Skeletal muscle satellite cell (primary cell): ENCODE results near the gene SLC6A9.

Experiments
- H3K27me3 ChIP-seq: 2 replicates; pipeline ENCODE4 v1.7.0; 2013; ENCODE audit warnings: low read length; ENCODE audit not compliant: control insufficient read depth, insufficient read depth
- H3K36me3 ChIP-seq: 2 replicates; pipeline ENCODE4 v1.7.0; 2013; ENCODE audit warnings: mild to moderate bottlenecking, control low read depth, low read length; ENCODE audit not compliant: insufficient read depth
- H3K4me1 ChIP-seq: 2 replicates; pipeline ENCODE4 v1.7.0; 2013; ENCODE audit warnings: low read length; ENCODE audit not compliant: control insufficient read depth, insufficient read depth
- H3K4me2 ChIP-seq: 2 replicates; pipeline ENCODE4 v1.7.0; 2013; ENCODE audit warnings: mild to moderate bottlenecking, low read length
- H3K4me3 ChIP-seq: 2 replicates; pipeline ENCODE4 v1.7.0; 2013; ENCODE audit warnings: low read length
- H3K9ac ChIP-seq: 2 replicates; pipeline ENCODE4 v1.7.0; 2013; ENCODE audit warnings: mild to moderate bottlenecking, low read depth, low read length, moderate library complexity
- H3K9me3 ChIP-seq: replicated peaks from 2 replicates; pipeline ENCODE4 v1.7.0; 2013; ENCODE audit warnings: mild to moderate bottlenecking, control low read depth, low read length

The SLC6A9 gene

DNA sequence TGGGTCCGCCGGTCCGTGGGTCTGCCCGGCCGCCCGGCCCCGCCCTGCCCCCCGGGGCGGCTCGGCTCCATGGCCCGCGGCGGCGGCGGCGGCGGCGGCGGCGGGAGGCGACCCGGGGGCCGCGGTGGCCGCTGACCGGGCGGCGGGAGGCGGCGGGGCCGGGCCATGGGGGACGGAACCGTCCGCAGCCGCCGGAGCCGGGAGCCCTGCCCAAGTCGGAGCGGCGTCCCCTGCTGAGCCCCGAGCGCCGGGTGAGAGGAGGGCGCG lies 52.1 kb downstream of the SLC6A9 start:
- Histone ChIP-seq H3K9me3 (no peaks in the 10 kb centered on the region), H3K36me3 (peaks cover 36% of the 10 kb centered on the region), H3K4me2 (peak overlapping the region; percentile 99), H3K27me3 (no peaks in the 10 kb centered on the region), H3K4me3 (peak overlapping the region; percentile 89), H3K4me1 (peaks cover 58% of the 10 kb centered on the region), H3K9ac (peak overlapping the region; percentile 83)

DNA sequence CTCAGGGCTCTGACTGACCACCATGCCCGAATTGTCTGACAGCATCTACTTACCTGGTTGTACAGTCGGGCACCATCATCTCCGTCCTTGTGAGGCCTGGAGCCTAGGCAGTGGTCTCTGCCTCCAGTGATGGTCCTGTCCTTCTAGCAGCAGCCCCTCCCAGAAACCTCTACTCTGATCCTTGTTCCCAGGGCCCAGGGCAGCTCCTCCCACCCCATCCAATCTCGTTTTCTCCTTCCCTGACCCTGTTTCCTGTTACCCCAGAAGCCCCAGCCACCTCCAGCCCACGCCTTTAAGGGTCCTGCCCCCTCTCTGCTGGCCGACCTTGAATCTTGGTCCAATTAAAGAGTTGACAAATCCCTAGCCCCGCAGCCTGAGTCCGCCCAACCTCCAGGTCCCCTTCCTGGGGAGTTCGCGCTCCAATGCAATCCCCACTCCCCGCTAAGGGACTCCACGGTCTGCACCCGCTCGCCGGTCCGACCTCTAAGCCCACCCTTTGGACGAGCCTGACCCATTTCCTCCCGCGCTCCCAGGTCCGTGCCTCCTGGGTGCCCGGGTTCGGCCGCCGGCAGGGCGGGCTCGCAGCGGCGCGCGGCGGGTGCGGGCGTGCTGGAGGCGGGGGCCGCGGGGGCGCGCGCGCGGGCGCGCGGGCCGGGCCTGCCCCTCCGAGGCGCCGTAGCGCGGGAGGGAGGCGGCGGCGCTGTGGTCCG lies 52.6 kb downstream of the SLC6A9 start, which contains the start of gene B4GALT2:
B4GALT2 (plus strand) TSS at position 660 of the 710 bp plus-strand sequence. CDS start 1,951 bp downstream, outside the sequence.
- no peaks in the 10 kb centered on the region for H3K9me3 ChIP-seq
- peaks cover 62% of the 10 kb centered on the region for H3K4me1 ChIP-seq
- peak within 1 kb of the TSS; percentile 83 for H3K9ac ChIP-seq
- H3K4me3 ChIP-seq, result peak within 1 kb of the TSS; percentile 89
- H3K27me3 ChIP-seq, result no peaks in the 10 kb centered on the region
- H3K36me3 ChIP-seq, result peaks cover 31% of the 10 kb centered on the region
- peak within 1 kb of the TSS; percentile 99 for H3K4me2 ChIP-seq

GRCh38 chr1:43978264-43978550 lies 53.1 kb downstream of the SLC6A9 start:
- peaks cover 58% of the 10 kb centered on the region for H3K4me1 ChIP-seq
- H3K9ac ChIP-seq, result peak overlapping the region; percentile 79
- H3K4me3 ChIP-seq, result peak overlapping the region; percentile 89
- peak overlapping the region; percentile 96 for H3K4me2 ChIP-seq
- peaks cover 30% of the 10 kb centered on the region for H3K36me3 ChIP-seq
- H3K9me3 ChIP-seq, result no peaks in the 10 kb centered on the region
- H3K27me3 ChIP-seq, result no peaks in the 10 kb centered on the region

GRCh38 chr1:43977376-43978263 lies 53.6 kb downstream of the SLC6A9 start:
- Histone ChIP-seq H3K4me2 (peak overlapping the region; percentile 96), H3K4me1 (peaks cover 52% of the 10 kb centered on the region), H3K27me3 (no peaks in the 10 kb centered on the region), H3K4me3 (no peak overlapping the region), H3K9ac (no peak overlapping the region), H3K36me3 (peaks cover 36% of the 10 kb centered on the region), H3K9me3 (no peaks in the 10 kb centered on the region)

GRCh38 chr1:43976890-43977289 lies 54.4 kb downstream of the SLC6A9 start:
- Histone ChIP-seq H3K4me2 (peak overlapping the region; percentile 100), H3K36me3 (peaks cover 40% of the 10 kb centered on the region), H3K9ac (no peak overlapping the region), H3K27me3 (no peaks in the 10 kb centered on the region), H3K4me1 (peaks cover 49% of the 10 kb centered on the region), H3K9me3 (no peaks in the 10 kb centered on the region), H3K4me3 (peak overlapping the region; percentile 97)

- H3K36me3 ChIP-seq, result peaks cover 37% of the 10 kb centered on the region
- H3K4me3 ChIP-seq, result peak overlapping the region; percentile 97
Measured at GRCh38 chr1:43976045-43976444, 55.2 kb downstream of the SLC6A9 start.

GRCh38 chr1:43975249-43975961 lies 55.9 kb downstream of the SLC6A9 start:
- H3K27me3 ChIP-seq, result no peaks in the 10 kb centered on the region
- peaks cover 46% of the 10 kb centered on the region for H3K4me1 ChIP-seq
- H3K4me2 ChIP-seq, result peak overlapping the region; percentile 100

More at GRCh38 chr1:43976045-43976444, 55.2 kb downstream of the SLC6A9 start:
- no peaks in the 10 kb centered on the region for H3K9me3 ChIP-seq
- H3K4me2 ChIP-seq, result peak overlapping the region; percentile 100
- no peaks in the 10 kb centered on the region for H3K27me3 ChIP-seq
- H3K4me1 ChIP-seq, result peaks cover 46% of the 10 kb centered on the region
- H3K9ac ChIP-seq, result peak overlapping the region; percentile 96

GRCh38 chr1:43974443-43975248 lies 56.6 kb downstream of the SLC6A9 start, which contains the start of gene ATP6V0B:
Gene ATP6V0B, plus strand, starts transcription at chr1:43974960. Its CDS starts 81 bp downstream, at chr1:43975041.
- H3K36me3 ChIP-seq, result peaks cover 37% of the 10 kb centered on the region
- peaks cover 39% of the 10 kb centered on the region for H3K4me1 ChIP-seq
- H3K4me3 ChIP-seq, result peak within 1 kb of the TSS; percentile 97
- H3K27me3 ChIP-seq, result no peaks in the 10 kb centered on the region
- peak within 1 kb of the TSS; percentile 100 for H3K4me2 ChIP-seq
- H3K9ac ChIP-seq, result peak within 1 kb of the TSS; percentile 96
- H3K9me3 ChIP-seq, result no peaks in the 10 kb centered on the region

More at GRCh38 chr1:43975249-43975961, 55.9 kb downstream of the SLC6A9 start:
- Histone ChIP-seq H3K4me3 (peak overlapping the region; percentile 97), H3K36me3 (peaks cover 37% of the 10 kb centered on the region), H3K9me3 (no peaks in the 10 kb centered on the region), H3K9ac (peak overlapping the region; percentile 96)

DNA sequence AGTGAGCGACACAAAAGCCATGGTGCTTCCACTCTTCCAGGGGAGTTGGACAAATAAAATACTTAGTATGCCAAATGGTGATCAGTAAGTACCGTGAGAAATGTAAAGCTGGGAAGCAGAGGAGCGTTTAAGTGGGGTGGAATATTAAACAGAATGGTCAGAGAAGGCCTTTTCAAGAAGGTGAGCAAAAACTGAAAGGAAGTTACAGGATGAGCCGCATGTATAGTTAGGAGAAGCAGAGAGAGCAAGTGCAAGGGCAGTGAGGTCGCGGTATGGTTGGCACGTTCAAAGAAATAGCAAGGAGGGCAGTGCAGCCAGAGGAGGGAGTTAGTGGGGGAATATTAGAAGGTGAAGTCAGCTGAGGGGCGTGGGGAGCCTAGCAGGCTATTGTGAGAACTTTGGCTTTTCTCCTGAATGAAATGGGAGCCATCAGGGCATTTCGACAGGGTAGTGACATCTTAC lies 57.2 kb downstream of the SLC6A9 start:
- H3K4me2 ChIP-seq, result peak overlapping the region; percentile 100
- H3K36me3 ChIP-seq, result peaks cover 37% of the 10 kb centered on the region
- peaks cover 39% of the 10 kb centered on the region for H3K4me1 ChIP-seq
- no peaks in the 10 kb centered on the region for H3K9me3 ChIP-seq
- H3K27me3 ChIP-seq, result no peaks in the 10 kb centered on the region
- peak overlapping the region; percentile 97 for H3K4me3 ChIP-seq
- peak overlapping the region; percentile 96 for H3K9ac ChIP-seq

DNA sequence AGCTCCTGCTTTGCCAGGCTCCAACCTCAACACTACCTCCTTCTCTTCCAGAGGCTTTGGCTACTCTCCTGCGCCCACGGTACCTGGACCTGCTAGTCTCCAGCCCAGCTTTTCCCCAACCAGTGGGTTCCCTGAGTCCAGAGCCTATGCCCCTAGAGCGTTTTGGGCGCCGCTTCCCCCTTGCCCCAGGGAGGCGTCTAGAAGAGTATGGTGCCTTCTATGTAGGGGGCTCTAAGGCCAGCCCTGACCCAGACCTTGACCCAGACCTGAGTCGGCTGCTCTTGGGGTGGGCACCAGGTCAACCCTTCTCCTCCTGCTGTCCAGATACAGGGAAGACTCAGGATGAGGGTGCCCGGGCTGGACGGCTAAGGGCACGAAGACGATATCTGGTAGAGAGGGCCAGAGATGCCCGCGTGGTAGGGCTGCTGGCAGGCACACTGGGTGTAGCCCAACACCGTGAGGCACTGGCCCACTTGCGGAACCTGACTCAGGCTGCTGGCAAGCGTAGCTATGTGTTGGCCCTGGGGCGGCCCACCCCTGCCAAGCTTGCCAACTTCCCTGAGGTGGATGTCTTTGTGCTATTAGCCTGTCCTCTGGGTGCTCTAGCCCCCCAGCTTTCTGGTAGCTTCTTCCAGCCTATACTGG lies 59.8 kb downstream of the SLC6A9 start:
- no peaks in the 10 kb centered on the region for H3K27me3 ChIP-seq
- peaks cover 22% of the 10 kb centered on the region for H3K36me3 ChIP-seq
- no peaks in the 10 kb centered on the region for H3K9me3 ChIP-seq
- no peak overlapping the region for H3K4me3 ChIP-seq
- H3K4me1 ChIP-seq, result peaks cover 22% of the 10 kb centered on the region
- no peak overlapping the region for H3K9ac ChIP-seq
- no peak overlapping the region for H3K4me2 ChIP-seq
